Measurements from ENCODE around the gene ANKH. TPM values are rescaled to one million over a fixed set of nuclear protein-coding genes. Genes with fewer than 3 reads are reported as not detected.
A peak's percentile ranks its signal among the peaks of the same experiment; 100 is the strongest.

Gene ANKH
- total and polyA plus RNA-seq, 5 donors from 2014 or later, result 56.6 to 177 (median 63.2) TPM

- H3K9me3 Mint-ChIP-seq, result peaks cover 0 to 4% (median 0%) of the 10 kb centered on the region in 7 donors
- H3K4me3 Mint-ChIP-seq, result no peak overlapping the region
- H3K27me3 ChIP-seq (ENCODE audit: control insufficient read depth, insufficient read depth, low read length), result no peaks in the 10 kb centered on the region
- no peak overlapping the region for H3K4me3 ChIP-seq (ENCODE audit: low read depth, low read length)
- DNase-seq (no peak), ATAC-seq (ENCODE audit: low read depth in 2 of 2) (no peak)
- H3K27me3 Mint-ChIP-seq, result no peaks in the 10 kb centered on the region
- no peak overlapping the region for H3K27ac Mint-ChIP-seq
- H3K36me3 ChIP-seq (ENCODE audit: control insufficient read depth, insufficient read depth, low read length), result peaks cover 82% of the 10 kb centered on the region
- H3K4me1 ChIP-seq (ENCODE audit: control insufficient read depth, insufficient read depth, low read length, poor library complexity, severe bottlenecking), result no peaks in the 10 kb centered on the region
- H3K4me1 Mint-ChIP-seq, result peaks cover 0 to 17% (median 7%) of the 10 kb centered on the region in 4 donors
- peaks cover 62% of the 10 kb centered on the region for H3K36me3 Mint-ChIP-seq
- H3K27ac ChIP-seq (ENCODE audit: insufficient read depth, low read length, poor library complexity, severe bottlenecking), result no peak overlapping the region
- no peaks in the 10 kb centered on the region for H3K9me3 ChIP-seq (ENCODE audit: control insufficient read depth in 2 of 2, low read length in 2 of 2)
These were observed 132.0 kb downstream of the ANKH start for GRCh38 chr5:14739538-14739937.

- H3K9me3 Mint-ChIP-seq, result peaks cover 0 to 4% (median 0%) of the 10 kb centered on the region in 7 donors
- peaks cover 0 to 15% (median 6%) of the 10 kb centered on the region in 4 donors for H3K4me1 Mint-ChIP-seq
- H3K27me3 Mint-ChIP-seq, result no peaks in the 10 kb centered on the region
- ATAC-seq (ENCODE audit: low read depth in 2 of 2) (no peak), DNase-seq (no peak)
- no peaks in the 10 kb centered on the region for H3K27me3 ChIP-seq (ENCODE audit: control insufficient read depth, insufficient read depth, low read length)
- peaks cover 62% of the 10 kb centered on the region for H3K36me3 Mint-ChIP-seq
- no peak overlapping the region for H3K4me3 Mint-ChIP-seq
- H3K4me1 ChIP-seq (ENCODE audit: control insufficient read depth, insufficient read depth, low read length, poor library complexity, severe bottlenecking), result no peaks in the 10 kb centered on the region
- H3K27ac ChIP-seq (ENCODE audit: insufficient read depth, low read length, poor library complexity, severe bottlenecking), result no peak overlapping the region
- H3K27ac Mint-ChIP-seq, result peak overlapping the region in 1 of 3 donors; percentile 49
- no peaks in the 10 kb centered on the region for H3K9me3 ChIP-seq (ENCODE audit: control insufficient read depth in 2 of 2, low read length in 2 of 2)
- no peak overlapping the region for H3K4me3 ChIP-seq (ENCODE audit: low read depth, low read length)
- H3K36me3 ChIP-seq (ENCODE audit: control insufficient read depth, insufficient read depth, low read length), result peaks cover 82% of the 10 kb centered on the region
These were observed 133.5 kb downstream of the ANKH start for GRCh38 chr5:14738050-14738449.

DNA sequence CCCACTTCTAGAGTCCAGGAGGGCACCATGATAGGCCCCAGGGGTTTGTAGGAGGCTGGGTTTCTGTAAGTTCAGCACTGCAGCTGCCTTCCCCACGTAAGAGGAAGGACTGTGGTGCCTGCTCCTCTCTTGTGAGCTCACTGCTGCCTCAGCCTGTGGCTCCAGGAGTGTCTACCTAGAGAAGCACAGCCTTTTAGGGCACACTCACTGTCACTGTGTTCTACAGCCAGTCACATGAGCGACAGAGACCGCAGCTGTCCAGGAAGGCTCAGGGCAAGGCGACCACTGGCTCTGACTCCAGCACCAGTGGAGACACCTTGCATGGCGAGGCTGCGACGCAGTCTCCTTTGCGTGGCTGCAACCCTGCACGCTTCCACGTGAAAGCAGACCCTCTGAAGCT, 134.3 kb downstream of the ANKH start:
- Histone ChIP-seq H3K27ac (ENCODE audit: insufficient read depth, low read length, poor library complexity, severe bottlenecking) (no peak overlapping the region), H3K36me3 (ENCODE audit: control insufficient read depth, insufficient read depth, low read length) (peaks cover 82% of the 10 kb centered on the region), H3K9me3 (ENCODE audit: control insufficient read depth in 2 of 2, low read length in 2 of 2) (no peaks in the 10 kb centered on the region), H3K4me1 (ENCODE audit: control insufficient read depth, insufficient read depth, low read length, poor library complexity, severe bottlenecking) (no peaks in the 10 kb centered on the region), H3K4me3 (ENCODE audit: low read depth, low read length) (no peak overlapping the region), H3K27me3 (ENCODE audit: control insufficient read depth, insufficient read depth, low read length) (no peaks in the 10 kb centered on the region)
- Mint-ChIP-seq H3K27ac (peak overlapping the region in 1 of 3 donors; percentile 60), H3K4me1 (peaks cover 0 to 8% (median 4%) of the 10 kb centered on the region in 4 donors), H3K4me3 (no peak overlapping the region), H3K9me3 (peaks cover 0 to 4% (median 0%) of the 10 kb centered on the region in 7 donors), H3K36me3 (peaks cover 58% of the 10 kb centered on the region), H3K27me3 (no peaks in the 10 kb centered on the region)
- ATAC-seq (ENCODE audit: low read depth in 2 of 2) (no peak), DNase-seq (no peak)

GRCh38 chr5:14735944-14736343, 135.6 kb downstream of the ANKH start:
- ATAC-seq (ENCODE audit: low read depth in 2 of 2) (no peak), DNase-seq (no peak)
- no peak overlapping the region for H3K4me3 ChIP-seq (ENCODE audit: low read depth, low read length)
- H3K4me1 ChIP-seq (ENCODE audit: control insufficient read depth, insufficient read depth, low read length, poor library complexity, severe bottlenecking), result no peaks in the 10 kb centered on the region
- H3K9me3 ChIP-seq (ENCODE audit: control insufficient read depth in 2 of 2, low read length in 2 of 2), result no peaks in the 10 kb centered on the region
- peaks cover 76% of the 10 kb centered on the region for H3K36me3 ChIP-seq (ENCODE audit: control insufficient read depth, insufficient read depth, low read length)
- H3K27ac Mint-ChIP-seq, result peak overlapping the region; percentile 32 to 81 (median 60)
- H3K27me3 ChIP-seq (ENCODE audit: control insufficient read depth, insufficient read depth, low read length), result no peaks in the 10 kb centered on the region
- H3K4me3 Mint-ChIP-seq, result no peak overlapping the region
- peaks cover 0 to 4% (median 0%) of the 10 kb centered on the region in 7 donors for H3K9me3 Mint-ChIP-seq
- H3K27me3 Mint-ChIP-seq, result no peaks in the 10 kb centered on the region
- H3K36me3 Mint-ChIP-seq, result peaks cover 54% of the 10 kb centered on the region
- H3K27ac ChIP-seq (ENCODE audit: insufficient read depth, low read length, poor library complexity, severe bottlenecking), result no peak overlapping the region
- H3K4me1 Mint-ChIP-seq, result peaks cover 0 to 6% (median 2%) of the 10 kb centered on the region in 4 donors

GRCh38 chr5:14734396-14734795, 137.2 kb downstream of the ANKH start:
- no peaks in the 10 kb centered on the region for H3K27me3 Mint-ChIP-seq
- no peak for DNase-seq
- no peak overlapping the region for H3K4me3 Mint-ChIP-seq
- peaks cover 0 to 4% (median 0%) of the 10 kb centered on the region in 7 donors for H3K9me3 Mint-ChIP-seq
- peaks cover 0 to 6% (median 3%) of the 10 kb centered on the region in 4 donors for H3K4me1 Mint-ChIP-seq
- H3K9me3 ChIP-seq (ENCODE audit: control insufficient read depth in 2 of 2, low read length in 2 of 2), result no peaks in the 10 kb centered on the region
- no peak overlapping the region for H3K27ac ChIP-seq (ENCODE audit: insufficient read depth, low read length, poor library complexity, severe bottlenecking)
- ATAC-seq (ENCODE audit: low read depth in 2 of 2), result no peak
- no peaks in the 10 kb centered on the region for H3K27me3 ChIP-seq (ENCODE audit: control insufficient read depth, insufficient read depth, low read length)
- H3K36me3 ChIP-seq (ENCODE audit: control insufficient read depth, insufficient read depth, low read length), result peaks cover 67% of the 10 kb centered on the region
- H3K4me1 ChIP-seq (ENCODE audit: control insufficient read depth, insufficient read depth, low read length, poor library complexity, severe bottlenecking), result no peaks in the 10 kb centered on the region
- H3K27ac Mint-ChIP-seq, result peak overlapping the region; percentile 21 to 83 (median 38)
- no peak overlapping the region for H3K4me3 ChIP-seq (ENCODE audit: low read depth, low read length)
- peaks cover 51% of the 10 kb centered on the region for H3K36me3 Mint-ChIP-seq

DNA sequence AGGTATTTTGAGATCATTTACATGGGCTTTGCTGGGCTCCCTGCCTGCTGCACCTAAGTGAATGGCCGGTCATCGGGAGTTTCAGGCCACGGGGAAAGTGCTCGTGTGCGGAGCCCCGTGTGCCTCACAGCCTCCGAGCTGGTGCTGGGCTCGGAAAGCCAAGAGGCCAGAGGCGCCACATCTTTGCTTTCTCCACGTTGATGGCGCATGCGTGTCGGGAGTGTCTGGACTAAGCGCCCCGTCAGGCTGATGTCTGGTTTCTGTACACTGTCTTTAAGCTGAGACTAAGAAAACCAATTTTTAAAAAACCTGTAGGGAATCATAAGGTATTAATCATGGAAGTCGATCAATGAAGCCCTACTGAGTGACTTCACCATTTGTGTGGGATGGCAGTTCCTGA, 137.9 kb downstream of the ANKH start:
- peaks cover 0 to 6% (median 3%) of the 10 kb centered on the region in 4 donors for H3K4me1 Mint-ChIP-seq
- Histone ChIP-seq H3K27me3 (ENCODE audit: control insufficient read depth, insufficient read depth, low read length) (no peaks in the 10 kb centered on the region), H3K4me3 (ENCODE audit: low read depth, low read length) (no peak overlapping the region), H3K27ac (ENCODE audit: insufficient read depth, low read length, poor library complexity, severe bottlenecking) (no peak overlapping the region), H3K4me1 (ENCODE audit: control insufficient read depth, insufficient read depth, low read length, poor library complexity, severe bottlenecking) (no peaks in the 10 kb centered on the region), H3K36me3 (ENCODE audit: control insufficient read depth, insufficient read depth, low read length) (peaks cover 62% of the 10 kb centered on the region), H3K9me3 (ENCODE audit: control insufficient read depth in 2 of 2, low read length in 2 of 2) (no peaks in the 10 kb centered on the region)
- ATAC-seq (ENCODE audit: low read depth in 2 of 2), result no peak
- peaks cover 48% of the 10 kb centered on the region for H3K36me3 Mint-ChIP-seq
- DNase-seq, result no peak
- peak overlapping the region in 2 of 3 donors; percentile 21 to 76 for H3K27ac Mint-ChIP-seq
- peaks cover 0 to 4% (median 0%) of the 10 kb centered on the region in 7 donors for H3K9me3 Mint-ChIP-seq
- H3K4me3 Mint-ChIP-seq, result no peak overlapping the region
- no peaks in the 10 kb centered on the region for H3K27me3 Mint-ChIP-seq

GRCh38 chr5:14732991-14733390, 138.6 kb downstream of the ANKH start:
- Mint-ChIP-seq H3K9me3 (peaks cover 0 to 4% (median 0%) of the 10 kb centered on the region in 7 donors), H3K27me3 (no peaks in the 10 kb centered on the region), H3K36me3 (peaks cover 41% of the 10 kb centered on the region), H3K27ac (peak overlapping the region; percentile 15 to 76 (median 21)), H3K4me1 (peaks cover 0 to 6% (median 3%) of the 10 kb centered on the region in 4 donors), H3K4me3 (no peak overlapping the region)
- Histone ChIP-seq H3K4me1 (ENCODE audit: control insufficient read depth, insufficient read depth, low read length, poor library complexity, severe bottlenecking) (no peaks in the 10 kb centered on the region), H3K36me3 (ENCODE audit: control insufficient read depth, insufficient read depth, low read length) (peaks cover 56% of the 10 kb centered on the region), H3K4me3 (ENCODE audit: low read depth, low read length) (no peak overlapping the region), H3K27me3 (ENCODE audit: control insufficient read depth, insufficient read depth, low read length) (no peaks in the 10 kb centered on the region), H3K27ac (ENCODE audit: insufficient read depth, low read length, poor library complexity, severe bottlenecking) (no peak overlapping the region), H3K9me3 (ENCODE audit: control insufficient read depth in 2 of 2, low read length in 2 of 2) (no peaks in the 10 kb centered on the region)
- ATAC-seq (ENCODE audit: low read depth in 2 of 2), result no peak
- no peak for DNase-seq

GRCh38 chr5:14730881-14731280, 140.7 kb downstream of the ANKH start:
- Mint-ChIP-seq H3K36me3 (peaks cover 39% of the 10 kb centered on the region), H3K9me3 (no peaks in the 10 kb centered on the region), H3K4me1 (peaks cover 7 to 15% (median 9%) of the 10 kb centered on the region in 4 donors), H3K27me3 (no peaks in the 10 kb centered on the region), H3K4me3 (no peak overlapping the region), H3K27ac (peak overlapping the region; percentile 31 to 81 (median 66))
- DNase-seq (no peak), ATAC-seq (ENCODE audit: low read depth in 2 of 2) (no peak)
- Histone ChIP-seq H3K27ac (ENCODE audit: insufficient read depth, low read length, poor library complexity, severe bottlenecking) (no peak overlapping the region), H3K4me1 (ENCODE audit: control insufficient read depth, insufficient read depth, low read length, poor library complexity, severe bottlenecking) (peaks cover 9% of the 10 kb centered on the region), H3K36me3 (ENCODE audit: control insufficient read depth, insufficient read depth, low read length) (peaks cover 37% of the 10 kb centered on the region), H3K9me3 (ENCODE audit: control insufficient read depth in 2 of 2, low read length in 2 of 2) (no peaks in the 10 kb centered on the region), H3K27me3 (ENCODE audit: control insufficient read depth, insufficient read depth, low read length) (no peaks in the 10 kb centered on the region), H3K4me3 (ENCODE audit: low read depth, low read length) (no peak overlapping the region)

Data from CD4-positive, CD25-positive, alpha-beta regulatory T cell (primary cell).